Large intestine (tissue), 3 donors: ENCODE measurements around the gene F2RL1. TPM values are rescaled to one million over a fixed set of nuclear protein-coding genes. Genes with fewer than 3 reads are reported as not detected.
"Not testable (repeated sequence)": the region's sequence is repeated elsewhere in the genome, so short reads cannot be mapped to it uniquely, and the experiment has no call there.

Experiments used
- DNase-seq, 2 donors: peaks; one replicate each; pipeline versions ENCODE4 v3.0.0 to v3.0.0-alpha.2; 2013
- H3K27ac ChIP-seq: one replicate; pipeline ENCODE4 v1.5.1; 2013; ENCODE audit warnings: low read length
- H3K27me3 ChIP-seq: 2 replicates; pipeline ENCODE4 v1.6.1; 2013; ENCODE audit warnings: low read length; ENCODE audit not compliant: control insufficient read depth, insufficient read depth
- H3K36me3 ChIP-seq: 2 replicates; pipeline ENCODE4 v1.6.1; 2013; ENCODE audit warnings: low read length; ENCODE audit not compliant: control insufficient read depth, insufficient read depth
- H3K4me1 ChIP-seq: one replicate; pipeline ENCODE4 v1.6.1; 2013; ENCODE audit warnings: low read length; ENCODE audit not compliant: control insufficient read depth, insufficient read depth
- H3K4me3 ChIP-seq: one replicate; pipeline ENCODE4 v1.5.1; 2013; ENCODE audit warnings: low read length
- H3K9me3 ChIP-seq: one replicate; pipeline ENCODE4 v1.6.1; 2013; ENCODE audit warnings: mild to moderate bottlenecking, low read depth, low read length, moderate library complexity; ENCODE audit not compliant: control insufficient read depth
- WGBS: methylation state at CpG from one replicate; pipeline ENCODE4 v1.1.5; 2013; ENCODE audit warnings: low lambda C conversion rate; ENCODE audit not compliant: insufficient coverage; 5-methylcytosine and 5-hydroxymethylcytosine counted together
- polyA plus RNA-seq: library from polyadenylated mRNA; unstranded; fragments of 120-200 nt; gene quantifications from one replicate; pipeline ENCODE4 v1.2.1, GENCODE V29; 2013

Gene F2RL1
- polyA plus RNA-seq, 1 donor = 76.0 TPM

DNA sequence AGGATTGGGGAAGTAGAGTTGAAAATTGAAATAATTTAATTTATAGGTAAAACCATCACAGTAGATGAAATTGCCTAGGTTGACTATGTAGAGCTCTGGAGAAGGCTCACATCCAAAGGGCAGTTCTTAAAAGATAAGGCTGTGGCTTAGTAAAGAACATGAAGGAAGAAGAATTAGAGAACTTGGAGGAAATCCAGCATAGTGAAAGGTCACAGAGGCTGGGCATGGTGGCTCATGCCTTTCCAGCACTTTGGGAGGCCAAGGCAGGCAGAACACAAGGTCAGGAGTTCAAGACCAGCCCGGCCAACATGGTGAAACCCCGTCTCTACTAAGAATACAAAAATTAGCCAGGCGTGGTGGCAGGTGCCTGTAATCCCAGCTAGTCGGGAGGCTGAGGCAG lies 38.0 kb downstream of the F2RL1 start:
- H3K27me3 ChIP-seq, H3K36me3 ChIP-seq, H3K9me3 ChIP-seq, H3K4me3 ChIP-seq: not testable (repeated sequence)
- Histone ChIP-seq H3K27ac (peak overlapping the region; percentile 17), H3K4me1 (peaks cover 47% of the 10 kb centered on the region)
- DNase-seq = peak; percentile 27 to 65
- WGBS = no CpG with 5 or more reads among the region's 4 CpGs

DNA sequence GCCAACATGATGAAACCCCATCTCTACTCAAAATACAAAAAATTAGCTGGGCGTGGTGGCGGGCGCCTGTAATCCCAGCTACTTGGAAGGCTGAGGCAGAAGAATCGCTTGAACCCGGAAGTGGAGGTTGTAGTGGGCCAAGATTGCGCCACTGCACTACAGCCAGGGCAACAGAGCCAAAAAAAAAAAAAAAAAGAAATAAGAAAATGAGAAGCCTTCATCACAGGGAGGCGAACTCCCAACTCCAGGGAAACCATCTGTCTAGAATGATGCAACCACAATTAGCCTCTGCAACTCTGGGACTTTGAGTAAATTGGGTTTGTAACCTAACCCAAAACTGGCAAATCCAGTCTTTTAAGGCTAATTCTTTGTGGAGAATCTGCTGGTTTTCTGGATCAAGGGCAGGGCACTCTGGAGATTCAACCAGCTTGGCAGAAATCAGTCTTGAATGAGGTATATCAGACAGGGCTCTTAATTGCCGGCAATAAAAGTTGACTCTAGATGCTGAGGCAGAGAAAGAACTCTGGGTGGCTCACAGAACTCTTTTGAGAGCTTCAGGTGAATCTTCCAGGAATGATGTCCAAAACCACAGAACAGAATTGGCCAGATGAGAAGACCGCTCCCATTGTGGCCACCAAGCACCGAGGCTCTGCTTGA lies 40.9 kb downstream of the F2RL1 start:
- H3K36me3 ChIP-seq = no peaks in the 10 kb centered on the region
- WGBS = 67% methylated on average over 1 of the region's 10 CpGs
- H3K27ac ChIP-seq = no peak overlapping the region

DNA sequence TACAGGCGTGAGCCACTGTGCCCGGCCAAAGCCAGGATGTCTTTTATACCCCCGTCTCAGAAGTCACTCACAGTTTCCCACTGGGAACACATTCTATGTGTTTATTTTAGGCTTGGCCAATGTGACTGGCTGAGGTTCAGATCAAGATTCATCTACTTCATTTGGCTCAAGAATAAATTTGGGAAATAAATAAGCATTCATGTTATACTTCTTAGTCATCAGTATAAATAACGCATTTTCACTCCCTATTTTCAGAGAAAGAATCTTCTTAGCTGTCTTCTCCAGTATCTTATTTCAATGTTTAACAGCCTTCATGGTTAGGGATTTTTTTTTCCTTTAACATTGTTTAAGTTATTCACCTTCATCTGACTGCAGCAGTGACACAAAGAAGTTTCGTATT lies 42.8 kb downstream of the F2RL1 start:
- Histone ChIP-seq H3K9me3 (no peaks in the 10 kb centered on the region), H3K36me3 (no peaks in the 10 kb centered on the region), H3K27ac (no peak overlapping the region), H3K27me3 (no peaks in the 10 kb centered on the region), H3K4me3 (no peak overlapping the region), H3K4me1 (peaks cover 19% of the 10 kb centered on the region)
- 80% methylated on average over 2 of the region's 5 CpGs for WGBS
- DNase-seq = no peak

More for the DNA sequence above, 40.9 kb downstream of the F2RL1 start:
- Histone ChIP-seq H3K9me3 (no peaks in the 10 kb centered on the region), H3K4me1 (peaks cover 35% of the 10 kb centered on the region), H3K27me3 (no peaks in the 10 kb centered on the region), H3K4me3 (no peak overlapping the region)
- peak in 1 of 2 donors; percentile 59 for DNase-seq

DNA sequence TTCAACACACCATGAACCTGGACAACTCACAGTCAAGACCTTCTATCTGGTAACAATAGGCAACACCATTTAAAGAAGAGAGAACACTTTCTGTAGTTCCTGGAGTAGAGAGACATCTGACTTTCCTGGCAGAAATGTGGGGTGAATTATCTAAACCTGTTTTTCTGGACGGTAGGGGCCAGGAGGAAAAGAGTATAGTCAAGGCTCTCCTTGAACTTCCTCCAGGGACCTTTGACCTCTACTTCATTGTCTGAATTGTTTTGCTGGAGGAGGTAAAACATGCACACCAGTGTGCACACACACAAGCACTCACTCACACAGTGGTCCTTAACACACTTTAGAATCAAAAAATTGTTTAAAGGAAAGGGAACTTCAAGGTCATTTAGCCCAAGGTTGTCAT lies 44.2 kb downstream of the F2RL1 start:
- peaks cover 19% of the 10 kb centered on the region for H3K4me1 ChIP-seq
- DNase-seq = peak; percentile 29 to 69
- no peak overlapping the region for H3K4me3 ChIP-seq
- H3K36me3 ChIP-seq = no peaks in the 10 kb centered on the region
- no CpG with 5 or more reads among the region's 1 CpG for WGBS
- H3K9me3 ChIP-seq = no peaks in the 10 kb centered on the region
- H3K27me3 ChIP-seq = no peaks in the 10 kb centered on the region
- H3K27ac ChIP-seq = peak overlapping the region; percentile 28

DNA sequence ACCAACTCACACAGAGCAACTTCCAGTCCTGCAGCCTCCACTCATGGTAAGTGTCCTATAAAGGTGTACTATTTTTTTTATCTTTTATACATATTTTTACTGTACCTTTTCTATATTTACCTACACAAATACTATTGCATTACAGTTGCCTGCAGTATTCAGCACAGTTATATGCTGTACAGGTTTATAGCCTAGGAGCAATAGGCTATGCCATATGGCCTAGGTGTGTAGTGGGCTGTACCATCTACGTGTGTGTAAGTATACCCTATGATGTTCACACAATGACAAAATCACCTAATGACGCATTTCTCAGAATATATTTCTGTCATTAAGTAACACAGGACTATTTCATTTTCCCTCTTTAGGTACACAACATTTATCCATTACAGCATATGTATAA lies 47.7 kb downstream of the F2RL1 start:
- Histone ChIP-seq H3K27me3 (no peaks in the 10 kb centered on the region), H3K9me3 (no peaks in the 10 kb centered on the region), H3K4me1 (peaks cover 8% of the 10 kb centered on the region), H3K36me3 (no peaks in the 10 kb centered on the region), H3K27ac (no peak overlapping the region), H3K4me3 (no peak overlapping the region)
- no peak for DNase-seq
- no CpG with 5 or more reads among the region's 2 CpGs for WGBS

DNA sequence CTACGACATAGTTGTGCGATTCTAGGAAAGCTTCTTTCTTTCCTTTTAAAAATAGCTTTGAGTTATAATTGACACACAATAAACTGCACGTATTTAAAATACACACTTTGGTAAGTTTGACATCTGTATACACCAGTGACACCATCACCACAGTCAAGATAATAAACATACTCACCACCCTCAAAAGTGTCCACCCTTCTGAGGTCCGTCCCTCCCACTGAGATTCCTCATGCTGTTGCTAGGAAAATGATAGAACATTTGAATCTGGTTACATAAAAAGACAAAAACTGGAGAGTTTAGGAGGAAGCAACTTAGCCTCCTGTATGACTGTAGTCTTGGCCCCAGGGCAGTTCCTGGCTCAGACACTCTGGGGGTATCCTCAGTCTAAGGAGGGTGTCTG lies 48.2 kb downstream of the F2RL1 start:
- Histone ChIP-seq H3K36me3 (no peaks in the 10 kb centered on the region), H3K27ac (no peak overlapping the region), H3K4me3 (no peak overlapping the region), H3K9me3 (no peaks in the 10 kb centered on the region), H3K27me3 (no peaks in the 10 kb centered on the region), H3K4me1 (peaks cover 8% of the 10 kb centered on the region)
- no CpG with 5 or more reads among the region's 4 CpGs for WGBS
- no peak for DNase-seq

DNA sequence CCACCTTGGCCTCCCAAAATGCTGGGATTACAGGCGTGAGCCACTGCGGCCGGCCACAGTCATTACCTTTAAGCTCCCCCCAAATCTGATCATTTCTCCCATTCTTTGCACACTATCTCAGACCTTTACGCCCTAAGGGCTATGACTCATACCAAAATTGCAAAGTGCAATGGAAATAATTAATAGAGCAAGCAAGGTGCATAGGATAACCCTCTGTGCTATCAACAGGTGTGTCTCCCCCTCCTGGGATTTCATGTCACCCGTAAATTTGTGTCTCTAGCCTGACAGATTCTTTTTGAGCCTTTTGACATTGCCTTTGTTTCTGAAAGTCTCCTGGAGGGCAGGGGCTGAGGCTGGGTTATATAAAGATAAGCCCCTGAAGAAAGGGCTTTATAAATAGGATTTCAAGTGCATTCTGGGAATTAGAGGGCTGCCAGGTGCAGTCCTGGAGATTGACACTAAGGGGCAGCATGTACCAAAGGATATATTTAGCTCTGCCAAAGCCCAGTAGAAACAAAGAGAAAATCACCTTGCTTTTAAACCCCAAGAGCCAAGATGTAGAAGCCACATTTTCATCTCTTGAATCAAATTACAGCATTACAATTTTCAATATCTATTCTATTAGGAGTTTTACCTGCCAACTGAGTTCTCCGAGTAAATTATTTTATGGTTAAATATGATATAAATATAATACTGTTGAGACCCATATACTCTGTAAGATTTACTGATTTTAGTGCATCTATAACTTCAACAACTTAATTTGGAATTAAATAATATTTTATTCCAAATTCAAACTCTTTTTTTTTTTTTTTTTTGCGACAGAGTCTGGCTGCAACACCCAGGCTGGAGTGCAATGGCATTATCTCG lies 49.2 kb downstream of the F2RL1 start:
- Histone ChIP-seq H3K9me3 (no peaks in the 10 kb centered on the region), H3K4me3 (no peak overlapping the region), H3K36me3 (no peaks in the 10 kb centered on the region), H3K27me3 (no peaks in the 10 kb centered on the region), H3K27ac (peak overlapping the region; percentile 4), H3K4me1 (peaks cover 2% of the 10 kb centered on the region)
- DNase-seq = peak; percentile 54 to 75
- no CpG with 5 or more reads among the region's 8 CpGs for WGBS

DNA sequence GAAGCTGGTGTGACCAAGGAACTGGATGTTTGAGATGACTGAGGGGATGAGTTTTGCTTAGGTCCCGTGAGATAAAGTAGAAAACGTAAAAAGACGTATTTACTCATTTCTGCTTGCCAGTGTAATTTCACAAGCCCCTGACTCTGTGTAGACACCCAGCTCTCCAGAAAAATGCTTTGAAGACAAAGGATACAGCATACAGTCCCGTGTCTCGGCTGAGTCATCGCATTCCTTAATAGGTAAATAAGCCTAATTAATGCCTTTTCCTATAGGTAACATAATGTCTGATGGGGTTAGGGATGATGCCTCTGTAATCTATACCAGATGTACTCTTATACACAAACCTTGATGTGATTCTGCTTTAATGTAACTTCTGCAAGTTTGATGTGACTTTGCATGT lies 51.2 kb downstream of the F2RL1 start:
- WGBS = 100% methylated on average over 3 of the region's 6 CpGs
- Histone ChIP-seq H3K9me3 (no peaks in the 10 kb centered on the region), H3K27ac (no peak overlapping the region), H3K36me3 (no peaks in the 10 kb centered on the region), H3K27me3 (no peaks in the 10 kb centered on the region), H3K4me1 (no peaks in the 10 kb centered on the region), H3K4me3 (no peak overlapping the region)
- no peak for DNase-seq

DNA sequence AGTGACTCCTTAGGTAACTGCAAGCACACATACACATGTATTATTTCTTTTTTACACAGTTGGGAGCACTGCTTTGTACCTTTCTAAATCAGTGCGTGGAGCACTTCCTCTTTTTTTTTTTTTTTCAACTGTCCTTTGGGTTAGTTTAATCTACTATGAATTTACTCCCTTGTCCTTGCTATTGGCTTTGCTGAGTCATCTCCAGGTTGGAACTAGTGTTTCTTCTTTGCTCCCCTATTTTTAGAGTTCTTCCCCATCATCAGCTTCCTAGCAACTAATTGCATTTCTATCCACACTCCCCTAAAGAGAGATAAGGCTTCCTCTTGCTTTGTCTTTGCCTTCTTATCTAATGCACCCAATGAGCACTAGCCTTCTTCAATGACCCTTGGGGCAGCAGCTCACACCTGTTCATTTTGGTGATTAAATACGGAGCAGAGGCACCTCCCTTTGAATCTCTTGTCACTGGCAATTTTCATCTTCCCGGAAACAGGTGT lies 55.3 kb downstream of the F2RL1 start:
- no peaks in the 10 kb centered on the region for H3K4me1 ChIP-seq
- no CpG with 5 or more reads among the region's 3 CpGs for WGBS
- no peaks in the 10 kb centered on the region for H3K27me3 ChIP-seq
- H3K27ac ChIP-seq = no peak overlapping the region
- H3K9me3 ChIP-seq = no peaks in the 10 kb centered on the region
- no peaks in the 10 kb centered on the region for H3K36me3 ChIP-seq
- DNase-seq = peak in 1 of 2 donors; percentile 47
- H3K4me3 ChIP-seq = no peak overlapping the region
